Osteocyte (in vitro differentiated cells): ENCODE results near the gene UGT1A1. TPM values are rescaled to one million over a fixed set of nuclear protein-coding genes. Genes with fewer than 3 reads are reported as not detected.
A peak's percentile ranks its signal among the peaks of the same experiment; 100 is the strongest.

Experiments
- DNase-seq: peaks from one replicate; pipeline ENCODE4 v3.0.0; 2021; ENCODE audit warnings: mixed read lengths; ENCODE audit not compliant: unreplicated experiment; ENCODE audit errors: extremely low spot score
- H3K27ac Mint-ChIP-seq: one replicate; pipeline ENCODE4 v1.8.0; 2021; ENCODE audit warnings: mild to moderate bottlenecking, mixed read lengths; ENCODE audit not compliant: unreplicated experiment
- H3K27me3 Mint-ChIP-seq: one replicate; pipeline ENCODE4 v1.8.0; 2021; ENCODE audit warnings: mixed read lengths; ENCODE audit not compliant: unreplicated experiment
- H3K36me3 Mint-ChIP-seq: one replicate; pipeline ENCODE4 v1.8.0; 2021; ENCODE audit warnings: mixed read lengths; ENCODE audit not compliant: unreplicated experiment
- H3K4me1 Mint-ChIP-seq: one replicate; pipeline ENCODE4 v1.8.0; 2021; ENCODE audit warnings: mixed read lengths; ENCODE audit not compliant: unreplicated experiment
- H3K4me3 Mint-ChIP-seq: one replicate; pipeline ENCODE4 v1.8.0; 2021; ENCODE audit warnings: mild to moderate bottlenecking, moderate library complexity, mixed read lengths; ENCODE audit not compliant: unreplicated experiment
- H3K9me3 Mint-ChIP-seq: one replicate; pipeline ENCODE4 v1.8.0; 2021; ENCODE audit warnings: mixed read lengths; ENCODE audit not compliant: unreplicated experiment
- long read RNA-seq: library from polyadenylated mRNA; unstranded; transcript quantifications from one replicate; pipeline ENCODE4 v2.0.0, GENCODE V29; 2021
- total RNA-seq: library from RNA; stranded (reverse); gene quantifications from 2 replicates; pipeline ENCODE4 v1.2.1, GENCODE V29; 2021
- TF ChIP-seq, protein P1 (sequence below): fragments of 200-600 bp; sonication (generic); IDR thresholded peaks from 2 replicates; pipeline ENCODE4 v1.5.0; 2021; ENCODE audit warnings: antibody characterized with exemption, mild to moderate bottlenecking, moderate library complexity

The UGT1A1 gene
- not detected in 2 replicates for total RNA-seq
- long read RNA-seq, result 0 reads

DNA sequence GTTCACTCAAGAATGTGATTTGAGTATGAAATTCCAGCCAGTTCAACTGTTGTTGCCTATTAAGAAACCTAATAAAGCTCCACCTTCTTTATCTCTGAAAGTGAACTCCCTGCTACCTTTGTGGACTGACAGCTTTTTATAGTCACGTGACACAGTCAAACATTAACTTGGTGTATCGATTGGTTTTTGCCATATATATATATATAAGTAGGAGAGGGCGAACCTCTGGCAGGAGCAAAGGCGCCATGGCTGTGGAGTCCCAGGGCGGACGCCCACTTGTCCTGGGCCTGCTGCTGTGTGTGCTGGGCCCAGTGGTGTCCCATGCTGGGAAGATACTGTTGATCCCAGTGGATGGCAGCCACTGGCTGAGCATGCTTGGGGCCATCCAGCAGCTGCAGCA, at the start of gene UGT1A1:
TSS of gene UGT1A1 (plus strand) at position 228 of the 400 bp plus-strand sequence. CDS start at position 246, 18 bp downstream.
- DNase-seq, result no peak
- no peaks in the 10 kb centered on the region for H3K9me3 Mint-ChIP-seq
- TF ChIP-seq, protein P1, sequence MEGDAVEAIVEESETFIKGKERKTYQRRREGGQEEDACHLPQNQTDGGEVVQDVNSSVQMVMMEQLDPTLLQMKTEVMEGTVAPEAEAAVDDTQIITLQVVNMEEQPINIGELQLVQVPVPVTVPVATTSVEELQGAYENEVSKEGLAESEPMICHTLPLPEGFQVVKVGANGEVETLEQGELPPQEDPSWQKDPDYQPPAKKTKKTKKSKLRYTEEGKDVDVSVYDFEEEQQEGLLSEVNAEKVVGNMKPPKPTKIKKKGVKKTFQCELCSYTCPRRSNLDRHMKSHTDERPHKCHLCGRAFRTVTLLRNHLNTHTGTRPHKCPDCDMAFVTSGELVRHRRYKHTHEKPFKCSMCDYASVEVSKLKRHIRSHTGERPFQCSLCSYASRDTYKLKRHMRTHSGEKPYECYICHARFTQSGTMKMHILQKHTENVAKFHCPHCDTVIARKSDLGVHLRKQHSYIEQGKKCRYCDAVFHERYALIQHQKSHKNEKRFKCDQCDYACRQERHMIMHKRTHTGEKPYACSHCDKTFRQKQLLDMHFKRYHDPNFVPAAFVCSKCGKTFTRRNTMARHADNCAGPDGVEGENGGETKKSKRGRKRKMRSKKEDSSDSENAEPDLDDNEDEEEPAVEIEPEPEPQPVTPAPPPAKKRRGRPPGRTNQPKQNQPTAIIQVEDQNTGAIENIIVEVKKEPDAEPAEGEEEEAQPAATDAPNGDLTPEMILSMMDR, result no peak
- H3K27ac Mint-ChIP-seq, result no peak within 1 kb of the TSS
- peaks cover 5% of the 10 kb centered on the region for H3K4me1 Mint-ChIP-seq
- H3K4me3 Mint-ChIP-seq, result no peak within 1 kb of the TSS
- no peaks in the 10 kb centered on the region for H3K36me3 Mint-ChIP-seq
- H3K27me3 Mint-ChIP-seq, result peaks cover 17% of the 10 kb centered on the region

DNA sequence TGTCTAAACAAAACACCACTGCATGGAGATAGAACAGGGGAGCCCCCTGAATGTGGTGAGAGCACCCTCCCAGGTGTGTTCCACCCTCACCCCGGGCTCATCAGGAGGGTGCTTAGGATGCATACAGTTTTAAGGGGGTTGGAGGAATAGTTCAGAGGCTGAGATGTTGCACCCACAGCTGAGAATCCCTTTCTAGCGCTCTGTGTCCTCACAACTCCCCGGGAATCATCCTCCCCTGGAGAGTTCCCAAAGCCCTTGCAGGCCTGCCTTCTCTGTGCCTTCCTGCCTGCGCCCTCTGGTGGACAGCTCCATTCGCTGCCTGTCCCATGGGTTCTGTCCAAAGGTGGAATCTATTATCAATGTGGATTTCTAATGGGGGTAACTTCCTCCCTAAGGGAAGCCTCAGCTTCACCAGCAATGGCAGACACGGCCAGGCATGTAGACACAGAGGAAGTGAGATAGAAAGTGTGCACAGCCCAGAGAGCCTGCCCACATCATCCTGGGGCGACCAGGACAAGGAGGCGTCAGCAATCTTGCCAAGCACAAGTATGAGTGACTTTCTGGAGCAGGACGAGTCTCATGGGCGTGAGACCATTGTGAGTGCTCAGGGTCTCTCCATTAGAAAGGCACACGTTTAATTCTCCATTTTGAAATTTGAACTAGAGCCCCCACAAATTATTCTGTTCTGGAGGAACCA, 48.6 kb upstream of the UGT1A1 start:
- H3K36me3 Mint-ChIP-seq, result no peaks in the 10 kb centered on the region
- peak; percentile 91 for DNase-seq
- no peaks in the 10 kb centered on the region for H3K9me3 Mint-ChIP-seq
- TF ChIP-seq, protein P1, result peak; percentile 96
- no peak overlapping the region for H3K27ac Mint-ChIP-seq
- peaks cover 7% of the 10 kb centered on the region for H3K27me3 Mint-ChIP-seq
- peaks cover 16% of the 10 kb centered on the region for H3K4me1 Mint-ChIP-seq
- H3K4me3 Mint-ChIP-seq, result no peak overlapping the region

DNA sequence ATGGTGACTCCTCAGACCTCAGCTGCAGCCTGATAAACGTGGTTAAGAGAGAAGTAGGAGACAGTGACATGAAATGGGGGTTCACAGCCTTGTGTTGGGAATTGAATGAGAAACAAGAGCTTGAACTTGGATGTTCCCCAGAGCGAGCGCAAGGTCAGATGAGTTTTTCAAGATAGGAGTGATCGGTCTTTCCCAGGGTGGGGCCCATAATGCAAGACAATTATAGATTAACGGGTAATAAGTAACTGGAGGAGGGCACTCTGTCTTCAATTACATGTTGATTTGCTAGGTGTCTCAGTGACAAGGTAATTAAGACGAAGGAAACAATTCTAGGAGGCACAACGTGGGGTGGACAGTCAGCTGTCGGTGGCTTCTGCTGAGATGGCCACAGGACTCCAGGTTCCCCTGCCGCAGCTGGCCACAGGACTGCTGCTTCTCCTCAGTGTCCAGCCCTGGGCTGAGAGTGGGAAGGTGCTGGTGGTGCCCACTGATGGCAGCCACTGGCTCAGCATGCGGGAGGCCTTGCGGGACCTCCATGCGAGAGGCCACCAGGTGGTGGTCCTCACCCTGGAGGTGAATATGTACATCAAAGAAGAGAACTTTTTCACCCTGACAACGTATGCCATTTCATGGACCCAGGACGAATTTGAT, 47.3 kb upstream of the UGT1A1 start, which contains the start of gene UGT1A5:
TSS of gene UGT1A5 (plus strand) at position 297 of the 651 bp plus-strand sequence. CDS start at position 382, 85 bp downstream.
- Mint-ChIP-seq H3K27ac (no peak within 1 kb of the TSS), H3K27me3 (peaks cover 7% of the 10 kb centered on the region), H3K4me3 (no peak within 1 kb of the TSS), H3K9me3 (no peaks in the 10 kb centered on the region), H3K36me3 (no peaks in the 10 kb centered on the region), H3K4me1 (peaks cover 13% of the 10 kb centered on the region)
- TF ChIP-seq, protein P1, result no peak
- DNase-seq, result no peak

DNA sequence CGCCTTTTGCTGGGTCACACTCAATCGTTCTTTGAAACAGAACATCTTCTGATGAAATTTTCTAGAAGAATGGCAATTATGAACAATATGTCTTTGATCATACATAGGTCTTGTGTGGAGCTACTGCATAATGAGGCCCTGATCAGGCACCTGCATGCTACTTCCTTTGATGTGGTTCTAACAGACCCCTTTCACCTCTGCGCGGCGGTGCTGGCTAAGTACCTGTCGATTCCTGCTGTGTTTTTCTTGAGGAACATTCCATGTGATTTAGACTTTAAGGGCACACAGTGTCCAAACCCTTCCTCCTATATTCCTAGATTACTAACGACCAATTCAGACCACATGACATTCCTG, 46.8 kb upstream of the UGT1A1 start:
- H3K36me3 Mint-ChIP-seq, result no peaks in the 10 kb centered on the region
- TF ChIP-seq, protein P1, result no peak
- H3K27ac Mint-ChIP-seq, result no peak overlapping the region
- H3K27me3 Mint-ChIP-seq, result peaks cover 7% of the 10 kb centered on the region
- DNase-seq, result no peak
- H3K9me3 Mint-ChIP-seq, result no peaks in the 10 kb centered on the region
- no peak overlapping the region for H3K4me3 Mint-ChIP-seq
- peaks cover 8% of the 10 kb centered on the region for H3K4me1 Mint-ChIP-seq

DNA sequence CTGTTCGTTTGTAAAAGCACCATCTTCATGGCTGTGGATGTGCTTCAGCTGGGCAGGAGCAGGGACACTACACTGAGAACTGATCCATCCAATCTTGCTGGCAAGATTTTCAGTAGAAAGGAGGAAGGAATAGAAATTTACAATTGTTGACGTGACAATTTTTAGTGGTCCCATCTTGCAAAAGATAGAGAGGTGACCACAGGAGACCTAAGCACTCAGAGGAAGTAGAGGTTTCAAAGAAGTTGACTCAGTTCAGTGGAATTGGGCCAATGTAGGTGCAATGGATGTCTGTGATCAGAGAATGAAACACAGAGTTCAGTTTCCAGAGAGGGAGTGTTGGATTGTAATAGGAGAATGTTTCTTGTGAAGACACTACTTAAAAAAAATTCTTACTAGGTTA, 45.9 kb upstream of the UGT1A1 start:
- peaks cover 7% of the 10 kb centered on the region for H3K4me1 Mint-ChIP-seq
- no peaks in the 10 kb centered on the region for H3K36me3 Mint-ChIP-seq
- H3K27me3 Mint-ChIP-seq, result peaks cover 7% of the 10 kb centered on the region
- no peaks in the 10 kb centered on the region for H3K9me3 Mint-ChIP-seq
- no peak overlapping the region for H3K4me3 Mint-ChIP-seq
- DNase-seq, result no peak
- TF ChIP-seq, protein P1, result no peak
- H3K27ac Mint-ChIP-seq, result no peak overlapping the region
